IPS-15b (cell line): ENCODE measurements around the gene ST6GALNAC5.

Source experiments
- H3K27me3 ChIP-seq: one replicate; pipeline ENCODE4 v1.6.1; 2013; ENCODE audit warnings: low read length; ENCODE audit not compliant: control insufficient read depth, insufficient read depth
- H3K36me3 ChIP-seq: one replicate; pipeline ENCODE4 v1.6.1; 2013; ENCODE audit warnings: low read length; ENCODE audit not compliant: control insufficient read depth, insufficient read depth
- H3K4me1 ChIP-seq: one replicate; pipeline ENCODE4 v1.6.1; 2013; ENCODE audit warnings: mild to moderate bottlenecking, low read length; ENCODE audit not compliant: control insufficient read depth, insufficient read depth
- H3K4me3 ChIP-seq: one replicate; pipeline ENCODE4 v1.5.1; 2013; ENCODE audit warnings: low read depth, low read length
- H3K9ac ChIP-seq: one replicate; pipeline ENCODE4 v1.6.1; 2013; ENCODE audit warnings: low read depth, mild to moderate bottlenecking, low read length
- H3K9me3 ChIP-seq: one replicate; pipeline ENCODE4 v1.6.1; 2013; ENCODE audit warnings: mild to moderate bottlenecking, low read length; ENCODE audit not compliant: control insufficient read depth, insufficient read depth

The ST6GALNAC5 gene

GRCh38 chr1:76841460-76841859 lies 25.8 kb upstream of the ST6GALNAC5 start:
- H3K9ac ChIP-seq, result no peak overlapping the region
- no peaks in the 10 kb centered on the region for H3K27me3 ChIP-seq
- no peak overlapping the region for H3K4me3 ChIP-seq
- H3K4me1 ChIP-seq, result peaks cover 3% of the 10 kb centered on the region
- H3K36me3 ChIP-seq, result no peaks in the 10 kb centered on the region
- H3K9me3 ChIP-seq, result no peaks in the 10 kb centered on the region

GRCh38 chr1:76843821-76844464 lies 23.3 kb upstream of the ST6GALNAC5 start:
- Histone ChIP-seq H3K4me3 (no peak overlapping the region), H3K36me3 (no peaks in the 10 kb centered on the region), H3K4me1 (peaks cover 3% of the 10 kb centered on the region), H3K27me3 (no peaks in the 10 kb centered on the region), H3K9me3 (no peaks in the 10 kb centered on the region), H3K9ac (no peak overlapping the region)

GRCh38 chr1:76854255-76854654 lies 13.0 kb upstream of the ST6GALNAC5 start:
- Histone ChIP-seq H3K27me3 (no peaks in the 10 kb centered on the region), H3K4me3 (peak overlapping the region; percentile 14), H3K36me3 (no peaks in the 10 kb centered on the region), H3K9me3 (no peaks in the 10 kb centered on the region), H3K4me1 (peaks cover 26% of the 10 kb centered on the region), H3K9ac (no peak overlapping the region)

- Histone ChIP-seq H3K4me1 (peaks cover 26% of the 10 kb centered on the region), H3K27me3 (no peaks in the 10 kb centered on the region), H3K4me3 (no peak overlapping the region), H3K9me3 (no peaks in the 10 kb centered on the region), H3K9ac (no peak overlapping the region), H3K36me3 (no peaks in the 10 kb centered on the region)
Observed at GRCh38 chr1:76856104-76856503, 11.2 kb upstream of the ST6GALNAC5 start.

GRCh38 chr1:76857138-76857537 lies 10.1 kb upstream of the ST6GALNAC5 start:
- H3K9me3 ChIP-seq, result no peaks in the 10 kb centered on the region
- peaks cover 26% of the 10 kb centered on the region for H3K4me1 ChIP-seq
- H3K9ac ChIP-seq, result no peak overlapping the region
- no peaks in the 10 kb centered on the region for H3K27me3 ChIP-seq
- H3K36me3 ChIP-seq, result no peaks in the 10 kb centered on the region
- no peak overlapping the region for H3K4me3 ChIP-seq

GRCh38 chr1:76857973-76858372 lies 9.3 kb upstream of the ST6GALNAC5 start:
- no peak overlapping the region for H3K9ac ChIP-seq
- no peak overlapping the region for H3K4me3 ChIP-seq
- H3K27me3 ChIP-seq, result no peaks in the 10 kb centered on the region
- peaks cover 26% of the 10 kb centered on the region for H3K4me1 ChIP-seq
- H3K36me3 ChIP-seq, result no peaks in the 10 kb centered on the region
- H3K9me3 ChIP-seq, result no peaks in the 10 kb centered on the region

- H3K4me3 ChIP-seq, result no peak overlapping the region
- no peak overlapping the region for H3K9ac ChIP-seq
- H3K27me3 ChIP-seq, result peaks cover 9% of the 10 kb centered on the region
- H3K9me3 ChIP-seq, result no peaks in the 10 kb centered on the region
- no peaks in the 10 kb centered on the region for H3K36me3 ChIP-seq
- peaks cover 8% of the 10 kb centered on the region for H3K4me1 ChIP-seq
Observed at GRCh38 chr1:76861149-76861548, 6.1 kb upstream of the ST6GALNAC5 start.

- no peaks in the 10 kb centered on the region for H3K9me3 ChIP-seq
Observed at GRCh38 chr1:76862447-76862846, 4.8 kb upstream of the ST6GALNAC5 start.

GRCh38 chr1:76864383-76864782 lies 2.9 kb upstream of the ST6GALNAC5 start:
- Histone ChIP-seq H3K4me1 (no peaks in the 10 kb centered on the region), H3K9me3 (no peaks in the 10 kb centered on the region), H3K9ac (no peak overlapping the region), H3K4me3 (no peak overlapping the region), H3K27me3 (peaks cover 20% of the 10 kb centered on the region), H3K36me3 (no peaks in the 10 kb centered on the region)

More at GRCh38 chr1:76862447-76862846, 4.8 kb upstream of the ST6GALNAC5 start:
- no peaks in the 10 kb centered on the region for H3K36me3 ChIP-seq
- no peak overlapping the region for H3K9ac ChIP-seq
- peaks cover 14% of the 10 kb centered on the region for H3K27me3 ChIP-seq
- no peak overlapping the region for H3K4me3 ChIP-seq
- H3K4me1 ChIP-seq, result peaks cover 3% of the 10 kb centered on the region

- Histone ChIP-seq H3K4me1 (no peaks in the 10 kb centered on the region), H3K9ac (no peak overlapping the region), H3K4me3 (no peak overlapping the region), H3K9me3 (no peaks in the 10 kb centered on the region), H3K27me3 (peaks cover 27% of the 10 kb centered on the region), H3K36me3 (no peaks in the 10 kb centered on the region)
Observed at GRCh38 chr1:76865696-76866286, 1.5 kb upstream of the ST6GALNAC5 start.

GRCh38 chr1:76866566-76866965 lies 714 bp upstream of the ST6GALNAC5 start:
- Histone ChIP-seq H3K9me3 (no peaks in the 10 kb centered on the region), H3K4me3 (no peak overlapping the region), H3K36me3 (no peaks in the 10 kb centered on the region), H3K4me1 (no peaks in the 10 kb centered on the region), H3K27me3 (peaks cover 27% of the 10 kb centered on the region), H3K9ac (no peak overlapping the region)

- Histone ChIP-seq H3K4me3 (peak overlapping the region; percentile 87), H3K36me3 (no peaks in the 10 kb centered on the region), H3K4me1 (no peaks in the 10 kb centered on the region), H3K27me3 (peaks cover 27% of the 10 kb centered on the region), H3K9ac (peak overlapping the region; percentile 61), H3K9me3 (no peaks in the 10 kb centered on the region)
Observed at GRCh38 chr1:76868154-76868882, 1.0 kb downstream of the ST6GALNAC5 start.
